GM19397 (cell line): ENCODE results near the gene FBXO47.

ENCODE experiments used
- ATAC-seq: cut with Tn5 transposase; IDR thresholded peaks from one replicate; pipeline ENCODE4 v1.9.1; 2021; ENCODE audit warnings: mild to moderate bottlenecking, moderate library complexity; ENCODE audit not compliant: unreplicated experiment

FBXO47 gene, protein sequence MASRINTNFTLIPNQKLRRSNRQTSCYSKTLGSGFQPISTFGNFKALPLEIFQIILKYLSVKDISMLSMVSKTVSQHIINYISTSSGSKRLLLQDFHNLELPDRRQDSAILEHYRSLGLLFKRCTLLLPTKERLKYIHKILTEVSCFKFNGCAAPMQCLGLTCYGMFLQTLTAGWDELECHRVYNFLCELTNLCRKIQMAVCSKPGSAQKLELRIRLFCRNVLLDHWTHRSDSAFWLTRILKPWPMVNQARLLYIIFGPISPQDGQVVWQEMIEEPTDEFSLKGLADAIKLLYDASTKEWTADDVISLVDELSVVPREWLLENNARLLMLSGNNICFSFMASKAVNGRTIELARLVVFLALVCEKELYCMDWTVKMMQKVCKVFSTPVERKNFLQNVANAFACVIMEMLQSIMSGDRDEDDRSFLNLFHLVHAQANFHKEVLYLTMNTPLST

GRCh38 chr17:38967290-38967738, at the start of gene FBXO47:
FBXO47 (minus strand) TSS chr17:38967403; CDS start chr17:38963025, 4,378 bp downstream.
- ATAC-seq, result no peak

- ATAC-seq, result no peak
Measured at GRCh38 chr17:39016193-39017153, 49.3 kb upstream of the FBXO47 start.

DNA sequence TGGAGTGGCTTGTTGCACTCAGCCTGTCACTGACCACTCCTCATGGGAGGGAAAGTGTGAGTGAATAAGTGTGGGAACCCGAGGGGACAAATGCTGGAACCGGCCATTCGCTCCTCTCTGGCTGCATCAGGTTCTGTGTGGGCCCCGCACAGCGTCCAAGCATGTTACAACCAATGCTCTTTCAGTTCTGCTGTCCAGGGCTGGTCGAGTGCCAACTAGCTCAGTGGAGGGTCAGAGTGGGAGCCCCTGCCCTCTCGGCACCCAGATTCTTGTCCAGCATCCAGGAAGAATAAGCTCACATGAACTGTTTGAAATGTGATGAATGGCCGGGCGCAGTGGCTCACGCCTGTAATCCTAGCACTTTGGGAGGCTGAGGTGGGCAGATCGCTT, 48.3 kb upstream of the FBXO47 start:
- no peak for ATAC-seq

- no peak for ATAC-seq
Measured at GRCh38 chr17:39014795-39015545, 47.8 kb upstream of the FBXO47 start.

- no peak for ATAC-seq
Measured at GRCh38 chr17:39014044-39014794, 47.0 kb upstream of the FBXO47 start.

- no peak for ATAC-seq
Measured at GRCh38 chr17:39012725-39013124, 45.5 kb upstream of the FBXO47 start.

DNA sequence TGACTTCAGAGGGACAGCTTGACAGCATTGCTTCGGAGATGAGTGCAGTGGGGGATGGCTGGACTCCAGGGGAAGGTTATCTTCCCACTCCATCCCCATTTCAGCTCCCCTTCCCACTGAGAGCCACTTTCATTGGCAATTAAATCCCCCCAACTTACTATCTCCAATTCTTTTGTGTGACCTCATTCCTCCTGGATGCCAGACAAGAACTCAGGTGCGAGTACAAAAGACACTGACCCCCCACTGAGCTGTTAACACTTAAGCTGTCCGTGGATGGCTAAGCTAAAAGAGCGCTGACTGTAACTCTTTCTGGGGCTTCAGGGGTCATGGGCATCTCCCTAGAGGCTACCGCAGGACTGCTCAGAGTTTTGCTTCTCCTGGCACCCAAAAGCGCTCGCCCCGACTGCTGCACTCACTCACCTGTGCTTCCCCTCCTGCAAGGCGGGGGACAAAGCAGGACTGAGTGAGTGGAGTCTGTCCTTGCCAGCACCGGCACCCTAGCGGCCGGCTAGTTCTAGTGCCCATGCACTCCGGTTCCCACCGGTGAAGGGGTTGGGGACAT, 44.8 kb upstream of the FBXO47 start:
- no peak for ATAC-seq

DNA sequence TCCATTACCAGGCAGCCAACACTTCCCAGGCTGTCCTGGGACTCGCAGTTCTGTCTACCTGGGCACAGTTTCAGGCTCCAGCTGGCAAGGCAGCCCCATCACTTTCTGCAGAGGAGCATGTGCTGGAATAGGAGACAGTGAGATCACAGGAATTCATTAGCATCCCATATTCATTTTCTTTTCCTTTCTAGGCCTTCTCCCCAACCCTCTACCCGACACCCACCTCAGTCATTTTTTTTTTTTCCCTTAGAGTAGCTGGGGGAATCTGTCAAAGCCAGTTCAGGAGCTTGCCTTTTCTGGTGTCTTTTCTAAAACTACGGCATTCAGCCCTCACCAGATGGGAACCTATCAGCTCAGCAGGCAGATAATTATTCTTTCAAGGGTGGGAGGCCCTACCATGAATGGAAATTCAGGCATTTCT, 42.4 kb upstream of the FBXO47 start:
- ATAC-seq, result no peak

DNA sequence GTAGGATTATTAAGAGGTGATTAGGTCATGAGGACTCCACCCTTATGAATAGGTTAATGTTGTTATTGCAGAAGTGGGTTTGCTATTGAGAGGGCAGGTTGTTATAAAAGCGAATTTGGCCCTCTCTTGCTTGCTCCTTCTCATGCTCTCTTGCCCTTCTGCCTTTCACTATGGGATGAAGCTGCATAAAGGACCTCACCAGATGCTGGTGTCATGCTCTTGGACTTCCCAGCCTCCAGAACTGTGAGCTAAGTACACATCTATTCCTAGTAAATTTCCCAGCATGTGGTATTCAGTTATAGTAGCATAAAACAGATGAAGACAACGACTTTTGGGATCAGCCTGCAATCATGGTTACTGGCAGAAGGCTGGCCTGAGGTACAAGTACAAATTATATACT, 41.4 kb upstream of the FBXO47 start:
- ATAC-seq, result no peak

DNA sequence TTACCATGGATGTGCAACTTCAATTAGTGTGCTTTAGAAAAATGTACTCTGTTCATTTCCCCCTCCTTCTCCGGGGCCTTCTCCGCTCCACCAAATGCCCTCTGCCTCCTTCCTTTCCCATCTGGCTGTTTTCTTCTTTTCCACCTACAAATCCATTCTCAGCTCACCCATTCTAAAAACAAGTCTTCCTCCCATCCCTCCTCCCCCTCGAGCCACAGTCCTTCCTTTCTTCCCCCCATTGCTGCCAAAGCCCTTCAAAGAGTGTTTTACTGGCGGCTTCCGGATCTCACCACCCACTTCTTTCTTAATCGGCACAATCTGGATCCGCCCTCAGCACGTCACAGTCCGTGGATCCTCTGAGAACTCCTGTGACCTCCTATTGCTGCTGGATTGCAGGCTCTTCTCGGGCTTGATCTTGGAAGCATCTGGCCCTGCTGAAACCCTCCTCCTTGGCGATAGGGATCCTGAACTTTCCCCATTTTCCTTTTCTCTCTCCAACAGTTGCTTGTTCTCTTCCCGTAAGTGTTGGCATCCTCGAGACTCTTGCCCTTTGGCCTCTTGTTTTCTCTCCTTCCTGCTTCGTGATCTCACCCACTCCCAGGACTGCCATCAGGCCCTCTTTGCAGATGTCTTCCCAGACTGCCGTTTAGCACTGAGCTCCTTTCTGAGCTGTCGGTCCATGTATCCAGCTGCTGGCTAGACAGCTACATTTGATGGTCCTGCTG, 36.0 kb upstream of the FBXO47 start:
- ATAC-seq, result no peak

DNA sequence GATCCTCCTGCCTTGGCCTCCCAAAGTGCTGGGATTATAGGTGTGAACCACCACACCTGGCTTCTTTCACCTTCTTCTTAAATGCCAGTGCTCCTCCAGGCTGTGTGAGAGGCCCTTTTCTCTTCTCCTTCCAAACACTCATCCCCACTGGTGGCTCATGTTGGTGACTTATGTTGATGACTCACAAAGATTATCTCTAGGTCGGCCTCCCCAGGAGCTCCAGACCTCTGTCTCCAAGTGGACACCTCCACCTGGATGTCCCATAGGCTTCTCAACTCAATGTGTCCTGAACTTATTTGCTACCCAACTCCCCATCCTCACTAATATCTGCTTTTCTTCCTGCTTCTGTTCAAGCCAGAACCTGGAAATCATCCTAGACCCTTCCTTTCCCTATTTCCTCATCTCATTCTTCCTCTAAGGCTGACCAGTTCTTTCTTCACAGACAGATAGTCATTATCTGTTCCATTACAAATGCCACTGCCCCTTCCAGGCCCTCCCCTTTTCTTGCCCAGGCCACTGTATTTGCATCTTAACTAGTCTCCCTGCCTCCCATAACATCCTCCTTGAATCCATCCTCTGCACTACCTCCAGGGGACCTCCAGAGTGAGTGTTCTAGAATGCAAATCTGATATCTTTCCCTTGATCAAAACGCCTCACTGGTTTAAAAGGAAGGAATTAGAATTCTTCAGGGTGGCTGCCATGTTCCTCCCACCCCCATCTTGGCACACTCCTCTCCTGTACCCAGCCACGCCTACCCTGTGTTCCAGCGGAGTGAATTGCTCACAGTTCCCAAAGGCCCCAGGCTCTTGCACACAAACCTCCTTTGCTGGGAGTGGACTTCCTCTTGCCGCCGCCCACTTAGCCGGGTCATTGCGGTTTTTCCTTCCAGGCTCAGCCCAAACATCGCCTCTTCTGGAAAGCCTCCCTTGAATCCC, 34.8 kb upstream of the FBXO47 start:
- ATAC-seq, result no peak

DNA sequence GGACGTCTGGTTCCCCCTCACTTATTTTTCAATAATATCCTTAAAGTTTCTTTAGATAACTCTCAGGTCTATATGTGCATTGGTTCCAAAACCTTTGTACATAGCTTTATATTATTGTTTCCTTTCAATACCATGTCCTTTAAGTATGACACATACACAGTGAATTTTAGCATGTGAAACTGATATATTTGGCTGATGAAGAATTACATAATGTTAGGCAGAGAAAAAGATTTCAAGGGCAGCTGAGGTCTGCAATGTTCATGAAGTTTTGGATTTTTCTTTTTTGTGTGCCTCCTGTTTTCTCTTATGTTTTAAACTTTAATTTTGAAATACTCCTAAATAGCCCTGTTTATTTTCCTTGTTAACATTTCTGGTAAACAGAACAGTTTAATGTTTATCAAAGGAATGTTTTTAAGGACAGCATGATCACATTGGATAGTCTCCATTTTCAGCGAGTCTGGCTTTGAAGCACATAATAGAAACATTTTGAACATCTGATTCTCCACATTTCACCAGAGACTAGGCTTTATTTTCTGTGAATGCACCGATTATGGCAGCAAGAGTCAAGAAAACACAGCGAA, 32.9 kb upstream of the FBXO47 start:
- no peak for ATAC-seq

- ATAC-seq, result no peak
Measured at GRCh38 chr17:38996660-38997337, 29.6 kb upstream of the FBXO47 start.

DNA sequence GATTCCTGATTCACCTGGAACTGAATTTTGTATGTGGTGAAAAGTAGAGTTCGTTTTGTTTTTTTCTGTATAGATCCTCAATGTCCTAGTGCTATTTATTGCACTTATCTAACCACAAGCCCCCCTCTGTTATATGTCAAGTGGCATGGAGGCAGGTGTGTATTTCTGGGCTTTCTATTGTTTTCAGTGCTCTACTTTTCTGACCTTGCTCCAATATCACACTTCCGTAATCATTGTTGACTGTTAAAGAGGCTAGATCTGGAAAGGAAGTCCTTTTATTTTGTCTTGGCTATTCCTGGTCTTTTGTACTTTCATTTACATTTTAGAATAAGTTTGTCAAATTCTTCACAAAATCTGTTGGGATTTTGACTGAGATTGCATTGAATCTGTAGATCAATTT, 26.8 kb upstream of the FBXO47 start:
- ATAC-seq, result no peak

DNA sequence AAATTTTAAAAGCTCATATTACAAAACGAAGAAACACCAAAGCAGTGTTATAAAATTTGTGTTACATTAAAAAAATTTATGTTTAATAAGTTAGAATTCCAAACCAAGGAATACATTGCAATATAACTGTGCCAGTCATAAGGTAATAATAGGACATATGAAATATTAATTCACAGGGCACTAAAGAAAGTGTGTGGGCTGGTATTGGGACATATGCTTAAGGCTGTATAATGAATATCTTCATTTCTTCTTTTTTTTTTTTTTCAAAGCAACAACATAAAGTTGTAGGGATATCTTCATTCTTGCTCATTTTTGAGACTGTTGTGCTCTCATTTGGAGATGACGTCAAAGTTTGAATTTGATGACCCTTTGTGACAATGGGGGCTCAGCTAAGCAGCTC, 17.5 kb upstream of the FBXO47 start:
- ATAC-seq, result no peak

- ATAC-seq, result no peak
Measured at GRCh38 chr17:38982858-38983746, 15.9 kb upstream of the FBXO47 start.
